ENCODE data around the gene MLNR.

The MLNR gene

GRCh38 chr13:49225223-49226042 lies 5.3 kb downstream of the MLNR start:
- H3K4ac ChIP-seq (ENCODE audit: low read depth in 1 of 2, low read length in 2 of 2) = no peak overlapping the region
- no peak overlapping the region for H3K4me3 ChIP-seq (ENCODE audit: insufficient read depth in 1 of 2, low read depth in 1 of 2, low read length in 2 of 2)
- H2BK15ac ChIP-seq (ENCODE audit: low read depth, poor library complexity, severe bottlenecking) = no peak overlapping the region
- DNase-seq = no peak
- no peaks in the 10 kb centered on the region for H3K79me1 ChIP-seq (replicated peaks; ENCODE audit: low read length, poor library complexity, severe bottlenecking)
- WGBS = 37% methylated on average over 2 of the region's 5 CpGs
- no peak overlapping the region for H4K91ac ChIP-seq (ENCODE audit: low read length)
- no peak overlapping the region for H4K8ac ChIP-seq (ENCODE audit: low read length)
- H3K36me3 ChIP-seq (ENCODE audit: control insufficient read depth in 1 of 2, insufficient read depth in 2 of 2, low read depth in 1 of 2, low read length in 2 of 2) = peaks cover 0 to 2% of the 10 kb centered on the region in 2 experiments
- H3K4me1 ChIP-seq (ENCODE audit: control insufficient read depth, insufficient read depth, low read depth, low read length) = peaks cover 8% of the 10 kb centered on the region
- H3K23ac ChIP-seq (ENCODE audit: low read length in 2 of 2) = no peak overlapping the region
- H3K4me2 ChIP-seq (ENCODE audit: low read length, poor library complexity, severe bottlenecking) = no peak overlapping the region
- H2BK5ac ChIP-seq (ENCODE audit: low read depth, low read length, poor library complexity, severe bottlenecking) = no peak overlapping the region
- no peak overlapping the region for H2BK12ac ChIP-seq (ENCODE audit: low read length in 2 of 2)
- no peak overlapping the region for H3K9ac ChIP-seq (ENCODE audit: low read length)
- H2AK5ac ChIP-seq (ENCODE audit: low read length, severe bottlenecking) = no peak overlapping the region
- H3K14ac ChIP-seq (ENCODE audit: low read length in 2 of 2) = no peak overlapping the region
- no peak overlapping the region for H2AFZ ChIP-seq (ENCODE audit: low read depth, low read length)
- peaks cover 48 to 49% of the 10 kb centered on the region in 2 experiments for H3K27me3 ChIP-seq (ENCODE audit: control insufficient read depth in 1 of 2, insufficient read depth in 1 of 2, low read length in 2 of 2)
- no peak overlapping the region for H3K18ac ChIP-seq (ENCODE audit: low read depth in 1 of 2, low read length in 2 of 2)
- H3K27ac ChIP-seq (ENCODE audit: low read length, poor library complexity, severe bottlenecking) = no peak overlapping the region
- H3K9me3 ChIP-seq (ENCODE audit: control insufficient read depth, low read length) = no peaks in the 10 kb centered on the region
- no peak overlapping the region for H2BK120ac ChIP-seq (ENCODE audit: low read depth, low read length)

- Histone ChIP-seq H3K4me1 (ENCODE audit: control insufficient read depth, insufficient read depth, low read depth, low read length) (no peaks in the 10 kb centered on the region), H3K14ac (ENCODE audit: low read length in 2 of 2) (no peak overlapping the region), H2AFZ (ENCODE audit: low read depth, low read length) (no peak overlapping the region), H3K9ac (ENCODE audit: low read length) (no peak overlapping the region), H3K4me3 (ENCODE audit: insufficient read depth in 1 of 2, low read depth in 1 of 2, low read length in 2 of 2) (no peak overlapping the region), H2BK120ac (ENCODE audit: low read depth, low read length) (no peak overlapping the region), H4K8ac (ENCODE audit: low read length) (no peak overlapping the region), H3K23ac (ENCODE audit: low read length in 2 of 2) (no peak overlapping the region), H3K27me3 (ENCODE audit: control insufficient read depth in 1 of 2, insufficient read depth in 1 of 2, low read length in 2 of 2) (peaks cover 36 to 40% of the 10 kb centered on the region in 2 experiments), H2BK5ac (ENCODE audit: low read depth, low read length, poor library complexity, severe bottlenecking) (no peak overlapping the region), H4K91ac (ENCODE audit: low read length) (no peak overlapping the region), H2AK5ac (ENCODE audit: low read length, severe bottlenecking) (no peak overlapping the region), H3K27ac (ENCODE audit: low read length, poor library complexity, severe bottlenecking) (no peak overlapping the region), H3K4me2 (ENCODE audit: low read length, poor library complexity, severe bottlenecking) (no peak overlapping the region), H3K4ac (ENCODE audit: low read depth in 1 of 2, low read length in 2 of 2) (no peak overlapping the region), H2BK15ac (ENCODE audit: low read depth, poor library complexity, severe bottlenecking) (no peak overlapping the region), H3K36me3 (ENCODE audit: control insufficient read depth in 1 of 2, insufficient read depth in 2 of 2, low read depth in 1 of 2, low read length in 2 of 2) (no peaks in the 10 kb centered on the region), H3K9me3 (ENCODE audit: control insufficient read depth, low read length) (no peaks in the 10 kb centered on the region), H3K79me1 (replicated peaks; ENCODE audit: low read length, poor library complexity, severe bottlenecking) (no peaks in the 10 kb centered on the region), H3K18ac (ENCODE audit: low read depth in 1 of 2, low read length in 2 of 2) (no peak overlapping the region), H2BK12ac (ENCODE audit: low read length in 2 of 2) (no peak overlapping the region)
- 93% methylated on average over 5 of the region's 5 CpGs for WGBS
- DNase-seq = no peak
Measured at GRCh38 chr13:49226613-49227012, 6.5 kb downstream of the MLNR start.

- Histone ChIP-seq H3K79me1 (replicated peaks; ENCODE audit: low read length, poor library complexity, severe bottlenecking) (no peaks in the 10 kb centered on the region), H3K4me1 (ENCODE audit: control insufficient read depth, insufficient read depth, low read depth, low read length) (no peaks in the 10 kb centered on the region), H3K23ac (ENCODE audit: low read length in 2 of 2) (no peak overlapping the region), H2BK15ac (ENCODE audit: low read depth, poor library complexity, severe bottlenecking) (no peak overlapping the region), H4K8ac (ENCODE audit: low read length) (no peak overlapping the region), H3K27ac (ENCODE audit: low read length, poor library complexity, severe bottlenecking) (no peak overlapping the region), H2AK5ac (ENCODE audit: low read length, severe bottlenecking) (no peak overlapping the region), H3K36me3 (ENCODE audit: control insufficient read depth in 1 of 2, insufficient read depth in 2 of 2, low read depth in 1 of 2, low read length in 2 of 2) (no peaks in the 10 kb centered on the region), H3K4me3 (ENCODE audit: insufficient read depth in 1 of 2, low read depth in 1 of 2, low read length in 2 of 2) (no peak overlapping the region), H3K18ac (ENCODE audit: low read depth in 1 of 2, low read length in 2 of 2) (no peak overlapping the region), H2BK120ac (ENCODE audit: low read depth, low read length) (no peak overlapping the region), H4K91ac (ENCODE audit: low read length) (no peak overlapping the region), H3K9ac (ENCODE audit: low read length) (no peak overlapping the region), H3K4ac (ENCODE audit: low read depth in 1 of 2, low read length in 2 of 2) (no peak overlapping the region), H3K4me2 (ENCODE audit: low read length, poor library complexity, severe bottlenecking) (no peak overlapping the region), H2BK5ac (ENCODE audit: low read depth, low read length, poor library complexity, severe bottlenecking) (no peak overlapping the region), H3K9me3 (ENCODE audit: control insufficient read depth, low read length) (no peaks in the 10 kb centered on the region), H2BK12ac (ENCODE audit: low read length in 2 of 2) (no peak overlapping the region), H3K14ac (ENCODE audit: low read length in 2 of 2) (no peak overlapping the region), H2AFZ (ENCODE audit: low read depth, low read length) (no peak overlapping the region), H3K27me3 (ENCODE audit: control insufficient read depth in 1 of 2, insufficient read depth in 1 of 2, low read length in 2 of 2) (no peaks in the 10 kb centered on the region)
- DNase-seq = no peak
- WGBS = 91% methylated on average over 2 of the region's 3 CpGs
Measured at GRCh38 chr13:49234741-49235140, 14.6 kb downstream of the MLNR start.

- Histone ChIP-seq H3K9me3 (ENCODE audit: control insufficient read depth, low read length) (no peaks in the 10 kb centered on the region), H3K79me1 (replicated peaks; ENCODE audit: low read length, poor library complexity, severe bottlenecking) (no peaks in the 10 kb centered on the region), H3K9ac (ENCODE audit: low read length) (no peak overlapping the region), H4K8ac (ENCODE audit: low read length) (no peak overlapping the region), H2AFZ (ENCODE audit: low read depth, low read length) (no peak overlapping the region), H3K36me3 (ENCODE audit: control insufficient read depth in 1 of 2, insufficient read depth in 2 of 2, low read depth in 1 of 2, low read length in 2 of 2) (no peaks in the 10 kb centered on the region), H3K4ac (ENCODE audit: low read depth in 1 of 2, low read length in 2 of 2) (no peak overlapping the region), H3K4me1 (ENCODE audit: control insufficient read depth, insufficient read depth, low read depth, low read length) (no peaks in the 10 kb centered on the region), H2BK15ac (ENCODE audit: low read depth, poor library complexity, severe bottlenecking) (no peak overlapping the region), H3K14ac (ENCODE audit: low read length in 2 of 2) (no peak overlapping the region), H2AK5ac (ENCODE audit: low read length, severe bottlenecking) (no peak overlapping the region), H2BK12ac (ENCODE audit: low read length in 2 of 2) (no peak overlapping the region), H3K27ac (ENCODE audit: low read length, poor library complexity, severe bottlenecking) (no peak overlapping the region), H3K4me3 (ENCODE audit: insufficient read depth in 1 of 2, low read depth in 1 of 2, low read length in 2 of 2) (no peak overlapping the region), H3K23ac (ENCODE audit: low read length in 2 of 2) (no peak overlapping the region), H2BK5ac (ENCODE audit: low read depth, low read length, poor library complexity, severe bottlenecking) (no peak overlapping the region), H4K91ac (ENCODE audit: low read length) (no peak overlapping the region), H2BK120ac (ENCODE audit: low read depth, low read length) (no peak overlapping the region), H3K4me2 (ENCODE audit: low read length, poor library complexity, severe bottlenecking) (no peak overlapping the region), H3K18ac (ENCODE audit: low read depth in 1 of 2, low read length in 2 of 2) (no peak overlapping the region), H3K27me3 (ENCODE audit: control insufficient read depth in 1 of 2, insufficient read depth in 1 of 2, low read length in 2 of 2) (no peaks in the 10 kb centered on the region)
- DNase-seq = no peak
- 92% methylated on average over 4 of the region's 6 CpGs for WGBS
Measured at GRCh38 chr13:49235856-49236431, 15.8 kb downstream of the MLNR start.
